Fibroblast of pulmonary artery (primary cell): ENCODE results near the gene C1orf115.
"Not testable (repeated sequence)": the region's sequence is repeated elsewhere in the genome, so short reads cannot be mapped to it uniquely, and the experiment has no call there.

Source experiments
- DNase-seq: peaks from one replicate; pipeline ENCODE4 v3.0.0-alpha.2; 2010; ENCODE audit warnings: low read depth
- H3K4me3 ChIP-seq: replicated peaks from 2 replicates; pipeline ENCODE4 v1.5.1; 2011; ENCODE audit warnings: low read depth, mild to moderate bottlenecking, control low read depth, low read length, moderate library complexity
- TF ChIP-seq, protein P1 (sequence below): IDR thresholded peaks from 2 replicates; pipeline ENCODE4 v1.5.1; 2011; ENCODE audit warnings: mild to moderate bottlenecking, control low read depth, low read length, inconsistent platforms; ENCODE audit errors: missing control alignments

C1orf115 gene

DNA sequence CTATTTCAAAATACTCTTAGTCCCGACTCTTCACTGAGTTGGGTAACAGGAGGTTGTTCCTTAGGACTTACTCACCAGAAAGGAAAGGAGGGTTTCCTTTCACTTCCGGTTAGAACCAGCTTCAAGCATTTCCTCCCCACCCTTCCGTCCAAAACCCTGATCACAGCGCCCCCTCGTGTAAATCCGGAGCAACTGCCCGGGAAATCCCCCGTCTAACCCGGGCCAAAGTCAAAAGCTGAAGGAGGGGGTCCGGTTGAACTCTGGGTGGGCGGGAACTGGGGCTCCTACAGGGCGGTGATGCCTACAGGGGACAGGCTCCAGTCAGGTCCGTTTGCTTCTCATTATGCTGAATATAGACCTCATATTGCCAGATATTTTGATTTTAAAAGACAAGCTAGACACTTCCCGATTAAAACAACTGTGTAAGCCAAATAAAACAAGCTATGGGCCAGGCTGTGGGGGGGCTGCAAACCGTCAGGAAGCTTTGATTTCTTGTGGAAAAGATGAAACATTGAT lies 43.0 kb downstream of the C1orf115 start:
- peak; percentile 97 for DNase-seq
- H3K4me3 ChIP-seq: peak overlapping the region; percentile 20
- TF ChIP-seq, protein P1, sequence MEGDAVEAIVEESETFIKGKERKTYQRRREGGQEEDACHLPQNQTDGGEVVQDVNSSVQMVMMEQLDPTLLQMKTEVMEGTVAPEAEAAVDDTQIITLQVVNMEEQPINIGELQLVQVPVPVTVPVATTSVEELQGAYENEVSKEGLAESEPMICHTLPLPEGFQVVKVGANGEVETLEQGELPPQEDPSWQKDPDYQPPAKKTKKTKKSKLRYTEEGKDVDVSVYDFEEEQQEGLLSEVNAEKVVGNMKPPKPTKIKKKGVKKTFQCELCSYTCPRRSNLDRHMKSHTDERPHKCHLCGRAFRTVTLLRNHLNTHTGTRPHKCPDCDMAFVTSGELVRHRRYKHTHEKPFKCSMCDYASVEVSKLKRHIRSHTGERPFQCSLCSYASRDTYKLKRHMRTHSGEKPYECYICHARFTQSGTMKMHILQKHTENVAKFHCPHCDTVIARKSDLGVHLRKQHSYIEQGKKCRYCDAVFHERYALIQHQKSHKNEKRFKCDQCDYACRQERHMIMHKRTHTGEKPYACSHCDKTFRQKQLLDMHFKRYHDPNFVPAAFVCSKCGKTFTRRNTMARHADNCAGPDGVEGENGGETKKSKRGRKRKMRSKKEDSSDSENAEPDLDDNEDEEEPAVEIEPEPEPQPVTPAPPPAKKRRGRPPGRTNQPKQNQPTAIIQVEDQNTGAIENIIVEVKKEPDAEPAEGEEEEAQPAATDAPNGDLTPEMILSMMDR: peak; percentile 82

DNA sequence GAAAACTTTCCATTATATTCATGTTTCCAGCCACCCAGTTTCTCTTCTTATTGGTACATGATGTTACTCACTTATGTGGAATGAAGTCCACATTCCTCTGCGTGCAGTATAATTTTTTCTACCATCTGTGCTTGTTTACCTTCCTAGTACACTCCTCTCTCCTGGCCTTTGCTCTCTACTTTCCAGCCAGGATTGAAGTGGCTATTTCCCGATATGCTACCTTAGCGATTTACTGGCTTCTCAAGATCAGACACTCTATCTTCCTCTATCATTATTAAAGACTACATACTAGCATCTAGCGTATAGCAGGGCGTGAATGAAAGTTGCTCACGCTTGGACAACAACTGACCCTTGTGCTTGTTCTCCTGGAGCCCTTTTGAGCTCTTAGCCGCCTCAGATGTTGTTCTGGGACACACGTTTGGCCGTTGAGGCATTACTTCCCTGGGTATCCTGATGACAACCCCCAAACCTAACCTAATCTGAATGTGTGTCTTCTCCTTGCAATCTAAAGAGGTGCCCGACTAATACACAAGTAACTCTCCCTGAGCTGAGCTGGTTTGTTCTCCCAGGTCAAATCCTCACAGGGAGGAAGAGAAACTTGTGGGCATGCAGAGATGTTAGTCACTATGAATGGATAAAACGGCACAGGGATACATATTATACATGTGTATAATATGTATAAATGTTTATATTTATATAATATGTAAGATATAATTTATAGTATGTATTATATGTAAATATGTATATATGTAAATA lies 44.6 kb downstream of the C1orf115 start:
- TF ChIP-seq, protein P1: no peak
- peak; percentile 77 for DNase-seq
- no peak overlapping the region for H3K4me3 ChIP-seq

DNA sequence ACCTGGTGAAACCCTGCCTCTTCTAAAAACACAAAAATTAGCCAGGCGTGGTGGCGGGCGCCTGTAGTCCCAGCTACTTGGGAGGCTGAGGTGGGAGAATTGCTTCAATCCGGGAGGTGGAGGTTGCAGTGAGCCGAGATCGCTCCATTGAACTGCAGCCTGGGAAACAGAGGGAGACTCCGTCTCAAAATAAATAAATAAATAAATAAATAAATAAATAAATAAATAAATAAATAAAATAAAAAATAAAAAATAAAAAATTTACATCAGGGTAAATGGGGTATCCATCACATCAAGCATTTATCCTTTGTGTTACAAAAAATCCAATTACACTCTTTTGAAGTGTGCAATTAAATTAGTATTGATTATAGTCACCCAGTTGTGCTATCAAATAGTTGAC lies 46.1 kb downstream of the C1orf115 start:
- DNase-seq, H3K4me3 ChIP-seq: not testable (repeated sequence)

DNA sequence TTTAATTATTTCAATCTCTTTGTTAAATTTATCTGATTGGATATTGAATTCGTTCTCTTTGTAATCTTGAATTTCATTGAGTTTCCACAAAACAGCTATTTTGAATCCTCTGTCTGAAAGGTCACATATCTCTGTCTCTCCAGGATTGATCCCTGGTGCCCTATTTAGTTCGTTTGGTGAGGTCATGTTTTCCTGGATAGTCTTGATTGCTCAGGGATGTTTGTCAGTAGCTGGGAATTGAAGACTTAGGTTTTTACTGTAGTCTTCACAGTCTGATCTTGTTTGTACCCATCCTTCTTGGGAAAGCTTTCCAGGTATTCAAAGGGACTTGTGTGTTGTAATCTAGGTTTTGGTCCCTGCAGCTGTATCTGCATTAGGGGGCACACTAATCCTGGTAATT lies 51.2 kb downstream of the C1orf115 start:
- H3K4me3 ChIP-seq: no peak overlapping the region
- DNase-seq: no peak
- TF ChIP-seq, protein P1: no peak

DNA sequence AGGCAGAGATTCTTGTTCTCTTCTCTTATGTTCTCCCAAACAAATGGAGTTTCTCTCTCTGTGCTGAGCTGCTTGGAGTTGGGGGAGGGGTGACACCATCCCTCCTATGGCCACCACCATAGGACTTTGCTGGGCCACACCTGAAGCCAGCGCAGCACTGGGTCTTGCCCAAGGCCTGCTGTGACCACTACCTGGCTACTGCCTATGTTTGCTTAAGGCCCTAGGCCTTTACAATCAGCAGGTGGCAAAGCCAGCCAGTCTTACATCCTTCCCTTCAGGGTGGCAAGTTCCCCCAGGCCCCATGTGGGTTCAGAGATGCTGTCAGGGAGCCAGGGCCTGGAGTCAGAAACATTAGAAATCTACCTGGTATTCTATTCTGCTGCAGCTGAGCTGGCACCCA lies 51.7 kb downstream of the C1orf115 start:
- DNase-seq: no peak
- TF ChIP-seq, protein P1: no peak
- no peak overlapping the region for H3K4me3 ChIP-seq

DNA sequence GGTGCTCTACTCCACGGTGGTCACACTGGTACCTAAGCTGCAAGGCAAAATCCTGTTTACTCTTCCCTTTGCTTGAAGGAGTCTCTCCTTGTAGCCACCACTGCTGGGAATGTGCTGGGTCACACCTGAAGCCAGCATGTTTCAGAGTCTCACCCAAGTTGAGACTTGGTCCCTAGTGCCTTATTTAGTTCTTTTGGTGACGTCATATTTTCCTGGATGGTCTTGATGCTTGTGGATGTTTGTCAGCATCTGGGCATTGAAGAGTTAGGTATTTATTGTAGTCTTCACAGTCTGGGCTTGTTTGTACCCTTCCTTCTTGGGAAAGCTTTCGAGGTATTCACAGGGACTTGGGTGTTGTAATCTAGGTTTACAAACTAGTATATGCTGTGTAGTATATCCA lies 52.4 kb downstream of the C1orf115 start:
- TF ChIP-seq, protein P1: no peak
- DNase-seq: no peak
- no peak overlapping the region for H3K4me3 ChIP-seq

DNA sequence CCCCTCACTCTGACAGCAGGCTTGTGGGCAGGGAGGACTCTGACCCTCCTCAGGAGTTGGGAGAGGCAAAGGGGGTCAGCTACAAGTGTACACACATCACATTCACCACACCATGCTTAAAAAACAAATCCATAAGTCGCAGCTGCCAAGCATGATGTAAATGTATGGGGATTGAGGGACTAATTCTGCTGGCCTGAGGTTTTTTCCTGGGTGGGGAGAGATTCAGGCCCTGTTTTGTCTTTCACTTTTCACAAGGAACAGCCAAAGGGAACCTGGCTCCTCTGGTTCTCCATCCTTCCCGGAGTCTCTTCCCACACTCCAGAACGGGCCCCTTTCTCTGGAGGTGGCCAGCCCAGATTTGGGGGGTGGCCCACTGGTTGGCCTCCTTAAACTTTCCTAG lies 56.7 kb downstream of the C1orf115 start:
- DNase-seq: no peak
- no peak overlapping the region for H3K4me3 ChIP-seq
- TF ChIP-seq, protein P1: no peak
